K562 (cell line): ENCODE measurements around the gene ABCA4. TPM values are rescaled to one million over a fixed set of nuclear protein-coding genes. Genes with fewer than 3 reads are reported as not detected.

Experiments used
- CSDE1 ChIP-seq, 2 experiments: fragments of 450-650 bp; IDR thresholded peaks; 2 replicates each; pipeline ENCODE4 v1.6.1; 2016; ENCODE audit warnings: mild to moderate bottlenecking in 1 of 2
- ETV1 ChIP-seq: fragments of 450-650 bp; conservative IDR thresholded peaks from 2 replicates; pipeline ENCODE4 v1.6.1; 2016; ENCODE audit warnings: missing genetic modification characterization, control low read depth, low read depth, missing compliant biosample characterization
- GTF2A2 ChIP-seq: IDR thresholded peaks from 2 replicates; pipeline ENCODE4 v1.6.1; 2016; ENCODE audit warnings: mild to moderate bottlenecking, missing genetic modification characterization, missing compliant biosample characterization
- HDAC1 ChIP-seq, 2 experiments: fragments of 450-650 bp; IDR thresholded peaks; 2 replicates each; pipeline ENCODE4 v1.6.1; 2016 to 2017; ENCODE audit warnings: inconsistent platforms in 1 of 2, mild to moderate bottlenecking in 1 of 2, moderate library complexity in 1 of 2
- HDAC8 ChIP-seq: fragments of 450-650 bp; IDR thresholded peaks from 2 replicates; pipeline ENCODE4 v1.6.1; 2016; ENCODE audit warnings: mild to moderate bottlenecking, missing genetic modification characterization, moderate library complexity, missing compliant biosample characterization
- HNRNPUL1 ChIP-seq: fragments of 200-400 bp; formaldehyde crosslinking; IDR thresholded peaks from 2 replicates; pipeline ENCODE4 v1.6.1; 2017; ENCODE audit warnings: low read length
- MIER1 ChIP-seq: fragments of 450-650 bp; IDR thresholded peaks from 2 replicates; pipeline ENCODE4 v1.6.1; 2016; ENCODE audit warnings: antibody characterized with exemption, mild to moderate bottlenecking, low read depth
- MTA1 ChIP-seq: fragments of 450-650 bp; IDR thresholded peaks from 2 replicates; pipeline ENCODE4 v1.6.1; 2017; ENCODE audit warnings: borderline replicate concordance
- NCOA6 ChIP-seq: fragments of 450-650 bp; IDR thresholded peaks from 2 replicates; pipeline ENCODE4 v1.6.1; 2017; ENCODE audit warnings: mild to moderate bottlenecking
- PKNOX1 ChIP-seq: fragments of 450-650 bp; IDR thresholded peaks from 2 replicates; pipeline ENCODE4 v1.6.1; 2016
- POLR2A ChIP-seq: fragments of 450-650 bp; conservative IDR thresholded peaks from 2 replicates; pipeline ENCODE4 v1.6.1; 2016
- SLC30A9 ChIP-seq: fragments of 250-450 bp; sonication (Bioruptor Pico); IDR thresholded peaks from 2 replicates; pipeline ENCODE4 v1.8.0; 2022; ENCODE audit warnings: mild to moderate bottlenecking, moderate library complexity
- SMAD4 ChIP-seq: fragments of 250-450 bp; sonication (Bioruptor Pico); conservative IDR thresholded peaks from 2 replicates; pipeline ENCODE4 v1.8.0; 2021; ENCODE audit warnings: inconsistent platforms, mild to moderate bottlenecking, moderate library complexity
- SMARCA5 ChIP-seq: fragments of 450-650 bp; IDR thresholded peaks from 2 replicates; pipeline ENCODE4 v1.6.1; 2016
- TBL1XR1 ChIP-seq, 2 experiments: IDR thresholded peaks; 2 replicates each; pipeline ENCODE4 v1.6.1; 2012; ENCODE audit warnings: improper control_type of control experiment in 2 of 2, low read length in 2 of 2, mild to moderate bottlenecking in 1 of 2
- TRIM24 ChIP-seq, 2 experiments: fragments of 450-650 bp; IDR thresholded peaks; 2 replicates each; pipeline ENCODE4 v1.6.1; 2016
- WHSC1 ChIP-seq: IDR thresholded peaks from one replicate; pipeline ENCODE4 v1.6.1; 2012; ENCODE audit warnings: low read length, control low read depth, inconsistent platforms
- ZBTB1 ChIP-seq: sonication (generic); formaldehyde crosslinking; IDR thresholded peaks from 2 replicates; pipeline ENCODE4 v1.8.1; 2023; ENCODE audit warnings: missing genetic modification reagents, low read depth, mild to moderate bottlenecking, borderline replicate concordance
- ZNF316 ChIP-seq: fragments of 450-650 bp; IDR thresholded peaks from 2 replicates; pipeline ENCODE4 v1.6.1; 2016
- ZNF318 ChIP-seq, 2 experiments: fragments of 450-650 bp; IDR thresholded peaks; 2 replicates each; pipeline ENCODE4 v1.6.1; 2016; ENCODE audit warnings: mild to moderate bottlenecking in 2 of 2, borderline replicate concordance in 1 of 2, low read depth in 1 of 2, moderate library complexity in 1 of 2
- ZNF41 ChIP-seq: fragments of 250-450 bp; sonication (Bioruptor Pico); conservative IDR thresholded peaks from 2 replicates; pipeline ENCODE4 v1.4.0; 2020; ENCODE audit warnings: mild to moderate bottlenecking
- ZNF445 ChIP-seq: fragments of 250-450 bp; sonication (Bioruptor Pico); IDR thresholded peaks from 2 replicates; pipeline ENCODE4 v1.4.0; 2020; ENCODE audit warnings: low read depth, mild to moderate bottlenecking, moderate library complexity
- ZNF778 ChIP-seq: fragments of 450-650 bp; formaldehyde crosslinking; IDR thresholded peaks from 2 replicates; pipeline ENCODE4 v1.4.0; 2020; ENCODE audit warnings: mild to moderate bottlenecking, moderate library complexity
- polyA plus RNA-seq, 8 experiments: library from polyadenylated mRNA; depleted of rRNA in 4 of 8; stranded (reverse) in 5 of 8; unstranded in 3 of 8; fragments of >200 nt; fragmentation: Nextera tagmentation in 2 of 8; fragmentation: Illumina TruSeq in 1 of 8; extraction: Ambion mirVana in 2 of 8; extraction: Trizol in 1 of 8; gene quantifications; 2 replicates each; pipeline versions ENCODE4 v1.2.1 to v1.2.3, GENCODE V29; 2011 to 2014; ENCODE audit warnings: inconsistent platforms in 1 of 8, missing spikeins in 1 of 8
- total RNA-seq, 7 experiments: library from RNA; depleted of rRNA in 6 of 7; stranded (reverse); fragments of >200 nt in 6 of 7; fragmentation: Illumina TruSeq in 2 of 7; extraction: Trizol in 2 of 7; gene quantifications; 2 replicates each; pipeline versions ENCODE4 v1.2.1 to v1.2.3, GENCODE V29; 2011 to 2021; ENCODE audit warnings: low replicate concordance in 1 of 7

Gene ABCA4
- total and polyA plus RNA-seq, 9 of the 15 experiments (the other 6 are each of a cell fraction or from before 2014, with no cell fraction given) = 0.01 to 0.04 TPM; not detected in 7

- TF ChIP-seq GTF2A2 (tag) (no peak), ZNF778 (CRISPR knock-in tag) (no peak), ZNF445 (no peak), SMARCA5 (no peak), ZNF316 (no peak), ETV1 (tag) (no peak), NCOA6 (no peak), POLR2A (no peak), ZNF41 (CRISPR knock-in tag) (no peak), TRIM24 (IDR thresholded peaks at IDR 0.05) (no peak), MIER1 (no peak), SLC30A9 (no peak), WHSC1 (no peak), ZNF318 (IDR thresholded peaks at IDR 0.05; ENCODE audit: borderline replicate concordance in 1 of 2, low read depth in 1 of 2) (no peak), SMAD4 (no peak), HDAC1 (IDR thresholded peaks at IDR 0.05) (no peak), HNRNPUL1 (no peak), PKNOX1 (no peak), ZBTB1 (no peak), CSDE1 (IDR thresholded peaks at IDR 0.05) (no peak), TBL1XR1 (IDR thresholded peaks at IDR 0.05; ENCODE audit: low read length in 2 of 2) (no peak), HDAC8 (tag) (no peak), MTA1 (no peak)
Observed at GRCh38 chr1:94045465-94046056, 75.4 kb downstream of the ABCA4 start (continued).
